Stimulated activated CD8-positive, alpha-beta memory T cell treated with anti-CD3 and anti-CD28 coated beads, Interleukin-12 subunit alpha, Interleukin-12 subunit beta, amount 100 ng/mL, for 4 hours (primary cell): ENCODE results near the gene CRADD.
"Not testable (repeated sequence)": the region's sequence is repeated elsewhere in the genome, so short reads cannot be mapped to it uniquely, and the experiment has no call there.

ENCODE experiments used
- DNase-seq: peaks from one replicate; pipeline ENCODE4 v3.0.0-alpha.2; 2020; ENCODE audit warnings: low read depth

The CRADD gene

GRCh38 chr12:93784339-93785086, 107.3 kb downstream of the CRADD start:
- no peak for DNase-seq

- no peak for DNase-seq
These were observed 108.3 kb downstream of the CRADD start for GRCh38 chr12:93785249-93786010.

DNA sequence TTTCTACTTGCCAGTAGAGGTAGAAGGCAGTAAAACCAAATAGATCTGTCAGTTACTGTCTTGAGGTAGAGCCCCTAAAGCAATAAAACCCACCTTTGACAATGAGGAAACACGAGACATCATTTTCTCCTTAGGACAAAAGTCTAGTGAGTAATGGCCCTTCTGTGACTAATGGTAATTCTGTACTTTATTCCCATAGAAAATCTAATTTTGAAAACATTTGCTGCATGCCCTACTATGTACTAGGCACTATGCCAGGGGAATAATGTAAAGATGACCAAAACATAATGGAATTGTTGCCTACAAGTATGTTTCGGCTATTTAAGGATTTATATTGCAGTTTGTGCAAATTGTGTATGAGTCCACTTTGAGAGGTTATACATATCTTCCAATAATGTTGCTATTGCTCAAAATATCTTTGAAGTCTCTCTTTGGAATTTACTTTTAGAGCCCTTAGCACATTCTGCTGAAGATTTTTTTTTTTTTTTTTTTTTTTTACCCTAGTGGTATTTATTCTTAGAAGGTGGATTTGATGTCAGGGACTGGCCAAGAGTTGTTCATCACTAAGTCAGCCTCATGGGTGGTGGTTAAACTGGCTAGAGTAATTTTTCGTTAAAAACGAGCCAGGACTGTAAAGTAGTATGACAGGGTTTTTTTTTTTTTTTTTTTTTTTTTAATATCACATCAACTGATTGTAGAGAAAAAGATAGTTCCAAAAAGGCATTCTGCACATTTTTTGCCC, 109.7 kb downstream of the CRADD start:
- DNase-seq = no peak

GRCh38 chr12:93788853-93789252, 111.7 kb downstream of the CRADD start:
- DNase-seq = no peak

GRCh38 chr12:93789767-93790166, 112.6 kb downstream of the CRADD start:
- DNase-seq = no peak

DNA sequence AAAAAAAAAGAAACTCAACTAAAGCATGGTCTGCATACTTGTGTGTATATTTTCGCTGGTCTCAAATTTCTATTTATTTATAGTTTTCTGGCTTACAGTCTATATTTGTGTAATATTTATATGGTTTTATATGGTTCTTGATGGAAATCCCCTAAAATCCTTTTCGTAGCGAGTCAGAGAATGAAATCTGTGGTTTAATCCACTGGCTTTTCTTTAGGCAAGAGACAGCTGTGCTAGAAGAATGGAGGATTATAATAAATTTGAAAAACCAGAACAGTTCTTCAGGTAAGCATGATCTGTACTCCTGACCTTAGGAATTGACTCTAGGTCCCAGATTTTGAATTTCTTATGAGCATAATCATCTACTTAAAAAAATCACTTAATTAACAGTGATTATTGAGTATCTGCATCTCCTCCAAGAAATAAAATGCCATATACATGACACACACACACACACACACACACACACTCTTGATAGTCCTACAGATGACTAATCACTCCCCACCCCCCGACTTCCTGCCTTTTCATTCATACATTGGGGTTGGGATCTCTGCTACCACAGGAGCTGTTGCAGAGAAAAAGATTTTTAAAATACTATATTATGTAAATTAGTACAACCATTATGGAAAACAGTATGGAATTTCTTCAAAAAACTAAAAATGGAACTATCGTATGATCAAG, 113.4 kb downstream of the CRADD start:
- DNase-seq = no peak

- no peak for DNase-seq
These were observed 115.8 kb downstream of the CRADD start for GRCh38 chr12:93793007-93793406.

DNA sequence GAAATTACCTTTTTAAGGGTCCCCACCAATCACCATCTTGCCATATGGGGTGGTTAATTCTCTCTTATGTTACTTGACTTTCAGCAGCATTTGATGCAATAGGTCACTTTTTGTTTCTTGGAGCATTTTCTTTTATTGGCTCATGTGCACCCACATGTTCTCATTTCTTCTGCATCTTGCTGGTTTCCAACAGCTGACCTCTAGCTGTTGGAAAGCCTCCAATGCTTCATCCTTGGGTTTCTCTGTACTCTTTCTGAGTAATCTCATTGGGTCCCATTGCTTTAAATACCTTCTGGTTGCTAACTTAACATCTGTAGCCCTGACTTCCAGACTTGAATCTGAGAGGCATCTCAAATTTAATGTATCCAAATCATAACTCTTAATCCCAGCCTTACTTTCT, 116.8 kb downstream of the CRADD start:
- DNase-seq = no peak

DNA sequence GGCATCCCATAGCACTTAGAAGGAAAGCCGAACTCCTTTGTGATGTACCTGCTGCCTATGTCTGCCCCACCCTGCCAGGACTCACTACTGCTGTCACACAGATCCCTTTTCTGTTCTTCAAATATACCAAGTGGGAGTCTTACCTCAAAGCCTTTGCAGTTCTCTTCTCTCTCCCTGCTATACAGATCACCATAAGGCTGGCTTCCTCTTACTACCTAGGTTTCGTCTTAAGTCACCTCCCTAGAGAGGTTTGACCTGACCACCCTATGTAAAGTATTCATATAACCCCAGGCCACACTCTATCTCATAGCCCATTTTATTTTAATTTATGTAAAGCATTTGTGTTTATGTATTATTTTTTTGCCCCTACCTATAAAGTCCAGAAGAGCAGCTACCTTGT, 117.6 kb downstream of the CRADD start:
- no peak for DNase-seq

GRCh38 chr12:93795352-93795751, 118.2 kb downstream of the CRADD start:
- DNase-seq = no peak

DNA sequence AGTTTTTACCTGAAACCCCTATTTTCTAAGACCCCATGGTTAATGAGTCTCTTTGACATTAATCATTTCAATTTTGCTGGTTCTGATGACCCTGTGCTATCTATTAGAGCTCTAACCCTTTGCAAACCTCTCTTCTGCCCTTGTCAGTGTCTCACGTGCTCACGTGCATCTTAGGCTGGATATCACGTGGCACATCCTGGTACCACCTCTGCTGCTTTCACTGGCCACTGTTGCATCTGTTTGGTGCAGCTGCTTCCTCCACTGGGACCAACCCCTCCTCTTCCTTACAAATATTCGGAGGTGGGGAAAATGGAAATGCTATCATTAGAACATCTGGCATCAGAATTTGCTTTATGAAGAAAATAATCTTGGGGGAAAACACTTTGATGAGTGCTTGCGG, 119.6 kb downstream of the CRADD start:
- no peak for DNase-seq

DNA sequence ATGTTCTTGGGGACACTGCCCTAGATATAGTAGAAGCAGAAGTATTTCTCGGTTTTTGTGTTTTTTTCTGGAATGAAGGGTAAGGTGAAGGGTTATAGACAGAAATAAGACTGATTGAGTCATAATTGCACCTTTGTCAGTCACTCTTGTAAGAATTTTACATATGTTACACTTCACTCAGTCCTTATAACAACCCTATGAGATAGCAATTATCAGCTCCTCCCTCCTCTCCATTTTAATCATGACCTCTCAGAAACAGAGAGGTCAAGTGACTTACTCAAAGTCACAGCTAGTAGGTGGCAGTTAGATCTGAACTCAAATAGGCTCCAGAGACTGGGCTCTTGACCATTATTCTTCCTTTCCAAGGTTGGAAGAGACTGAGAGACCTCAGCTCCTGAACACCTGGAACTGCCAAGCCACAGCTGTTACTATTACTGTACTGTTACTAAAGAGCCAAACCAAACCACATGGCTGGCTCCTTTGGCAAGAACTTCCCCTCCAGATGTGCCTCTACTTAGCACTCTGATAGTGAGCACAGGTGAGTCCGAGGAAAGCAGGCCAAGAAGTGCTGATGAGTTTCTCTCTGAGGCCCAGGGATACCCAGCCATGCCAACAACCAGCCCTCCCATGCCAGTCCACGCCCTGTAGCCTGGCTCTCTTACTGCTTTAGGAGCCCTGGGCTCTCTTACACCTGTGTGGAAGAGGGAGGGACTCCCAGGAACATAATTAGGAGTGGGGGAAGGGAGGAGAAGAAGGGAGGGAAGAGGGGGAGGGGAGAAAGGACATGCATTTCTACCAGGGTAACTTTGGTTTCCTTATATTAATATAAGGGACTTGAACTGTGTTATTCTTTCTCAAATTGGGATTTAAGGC, 121.3 kb downstream of the CRADD start:
- no peak for DNase-seq

DNA sequence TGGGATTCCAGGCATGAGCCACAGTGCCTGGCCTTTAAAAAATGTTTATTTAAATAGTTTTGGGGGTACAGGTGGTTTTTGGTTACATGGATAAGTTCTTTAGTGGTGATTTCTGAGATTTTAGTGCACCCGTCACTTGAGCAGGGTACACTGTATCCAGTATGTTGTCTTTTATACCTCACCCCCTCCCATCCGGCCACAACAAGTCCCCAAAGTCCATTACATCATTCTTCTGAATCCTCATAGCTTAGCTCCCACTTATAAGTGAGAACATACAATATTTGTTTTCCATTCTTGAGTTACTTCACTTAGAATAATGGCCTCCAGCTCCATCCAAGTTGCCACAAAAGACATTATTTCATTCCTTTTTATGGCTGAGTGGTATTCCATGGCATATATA, 124.5 kb downstream of the CRADD start:
- not testable (repeated sequence) for DNase-seq

DNA sequence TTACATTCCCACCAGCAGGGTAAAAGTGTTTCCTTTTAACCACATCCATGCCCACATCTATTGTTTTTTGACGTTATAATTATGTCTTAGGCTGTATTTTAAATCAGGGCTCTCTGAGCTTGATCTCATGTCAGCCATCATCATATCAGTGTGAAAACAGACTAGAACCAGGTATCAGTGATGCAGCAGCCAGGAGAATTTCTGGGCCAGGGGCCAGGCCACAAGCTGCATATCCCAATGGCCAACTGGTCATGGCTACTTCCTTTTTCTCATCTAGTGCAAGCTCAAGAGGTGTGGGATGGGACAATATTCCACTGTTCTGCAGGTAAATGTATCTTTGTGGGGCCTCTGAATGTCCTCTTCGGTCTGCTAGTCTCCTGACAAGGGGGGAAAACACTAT, 125.1 kb downstream of the CRADD start:
- no peak for DNase-seq

GRCh38 chr12:93802698-93803423, 125.7 kb downstream of the CRADD start:
- DNase-seq = no peak

GRCh38 chr12:93803424-93803807, 126.2 kb downstream of the CRADD start:
- no peak for DNase-seq

DNA sequence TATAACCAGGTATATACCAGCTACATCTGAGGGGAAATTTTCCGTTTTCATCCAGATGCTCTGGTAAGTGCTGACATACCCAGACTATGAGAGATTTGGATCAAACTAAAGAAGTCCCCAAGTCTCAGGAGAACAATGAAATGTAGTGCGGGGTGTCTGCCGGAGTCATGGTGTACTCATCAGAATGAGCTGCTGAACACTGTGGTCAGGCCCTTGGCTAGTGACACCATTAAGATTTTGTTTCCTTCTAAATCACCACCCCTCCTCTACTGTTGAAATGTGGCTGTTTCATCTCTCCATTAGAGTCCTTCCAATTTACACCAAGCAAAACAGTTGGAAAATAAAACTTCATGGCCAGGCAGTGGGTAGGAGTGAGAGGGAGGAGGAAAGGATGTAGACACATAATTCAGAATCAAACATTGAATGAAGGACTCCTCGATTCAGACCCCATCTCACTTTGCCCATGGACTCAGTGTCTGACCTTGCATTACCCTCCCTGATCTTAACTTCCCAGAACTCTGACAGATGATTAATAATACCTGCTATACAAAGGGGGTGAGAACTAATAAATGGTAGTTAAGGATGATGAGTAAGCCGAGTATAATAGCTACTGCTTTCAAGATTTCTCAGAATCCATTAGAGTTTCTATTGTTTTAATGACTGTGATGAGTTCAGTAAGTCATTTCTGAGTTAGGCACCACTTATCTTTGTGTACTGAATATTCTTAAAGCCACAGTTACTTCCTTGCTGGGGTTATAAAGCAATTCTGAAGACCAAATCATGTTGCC, 127.4 kb downstream of the CRADD start:
- DNase-seq = no peak

DNA sequence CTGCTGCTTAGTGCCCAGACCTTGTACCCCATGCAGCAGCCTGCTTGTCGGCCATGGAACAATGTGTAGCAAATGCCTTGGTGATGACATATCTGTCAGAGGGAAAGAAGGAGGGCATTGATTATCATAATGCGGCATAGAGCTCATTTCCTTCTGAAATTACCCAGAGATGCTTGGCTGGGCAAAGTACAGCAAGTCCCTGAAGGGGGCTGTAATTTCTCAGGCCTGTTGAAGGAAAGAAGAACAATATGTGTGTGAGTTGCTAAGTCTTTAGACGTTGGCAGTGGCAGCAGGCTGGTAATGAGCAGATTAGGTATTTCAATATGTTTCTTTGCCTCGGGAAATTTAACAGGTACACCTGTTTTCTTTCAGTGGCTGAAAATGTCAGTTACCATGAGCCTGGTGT, 128.6 kb downstream of the CRADD start:
- DNase-seq = no peak

- no peak for DNase-seq
These were observed 130.2 kb downstream of the CRADD start for GRCh38 chr12:93807354-93807753.
